COLO829 (cell line): ENCODE data around the gene THAP6.
A peak's percentile ranks its signal among the peaks of the same experiment; 100 is the strongest.
"Not testable (repeated sequence)": the region's sequence is repeated elsewhere in the genome, so short reads cannot be mapped to it uniquely, and the experiment has no call there.

ENCODE experiments used
- DNase-seq: peaks from one replicate; pipeline ENCODE4 v3.0.0; 2012; ENCODE audit warnings: low spot score

Gene THAP6, protein sequence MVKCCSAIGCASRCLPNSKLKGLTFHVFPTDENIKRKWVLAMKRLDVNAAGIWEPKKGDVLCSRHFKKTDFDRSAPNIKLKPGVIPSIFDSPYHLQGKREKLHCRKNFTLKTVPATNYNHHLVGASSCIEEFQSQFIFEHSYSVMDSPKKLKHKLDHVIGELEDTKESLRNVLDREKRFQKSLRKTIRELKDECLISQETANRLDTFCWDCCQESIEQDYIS

DNA sequence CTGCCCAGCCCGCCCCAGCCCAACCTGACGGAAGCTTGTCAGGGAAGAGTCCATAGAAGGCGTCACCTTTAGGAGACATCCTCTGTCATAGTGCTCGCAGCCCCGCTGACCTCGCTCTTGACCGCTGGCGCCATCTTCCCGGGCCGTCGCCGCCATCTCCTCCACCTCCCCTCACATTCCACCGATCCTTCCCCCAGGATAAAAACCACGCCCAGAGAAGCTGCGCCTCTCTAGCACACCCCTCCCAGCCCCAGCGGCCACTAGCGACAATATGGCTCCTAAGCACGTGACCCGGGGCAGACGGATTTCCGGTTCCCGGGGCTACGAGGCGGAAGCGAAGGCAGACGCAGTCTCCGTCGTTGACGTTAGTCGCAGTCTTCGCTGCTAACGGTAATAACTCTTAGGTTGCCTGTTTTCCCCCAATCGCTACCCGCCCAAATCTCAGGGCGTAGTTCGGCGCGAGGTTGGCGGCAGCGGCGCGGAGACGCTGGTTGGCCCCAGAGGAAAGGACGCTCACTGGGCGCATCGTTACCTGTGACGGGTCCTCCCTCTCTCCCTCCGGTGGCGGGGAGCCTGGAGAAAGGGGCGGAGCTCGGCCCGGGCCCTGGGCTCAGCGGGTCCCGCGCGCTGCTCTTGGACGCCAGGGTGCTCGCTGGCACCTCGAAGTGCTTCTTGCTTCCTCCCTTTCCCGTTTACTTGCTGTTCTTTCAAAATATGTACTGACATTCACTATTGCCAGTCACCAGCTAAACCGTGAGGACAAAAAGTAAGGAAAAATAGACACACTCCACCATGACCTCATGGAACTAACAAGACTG lies at the start of gene THAP6, which contains the start of gene RCHY1:
TSS of gene THAP6 (plus strand) at position 343 of the 818 bp plus-strand sequence. CDS start 980 bp downstream, outside the sequence.
TSS of gene RCHY1 (minus strand) at position 273 of the 818 bp plus-strand sequence. CDS start at position 156, 117 bp downstream.
- DNase-seq = peak; percentile 91

DNA sequence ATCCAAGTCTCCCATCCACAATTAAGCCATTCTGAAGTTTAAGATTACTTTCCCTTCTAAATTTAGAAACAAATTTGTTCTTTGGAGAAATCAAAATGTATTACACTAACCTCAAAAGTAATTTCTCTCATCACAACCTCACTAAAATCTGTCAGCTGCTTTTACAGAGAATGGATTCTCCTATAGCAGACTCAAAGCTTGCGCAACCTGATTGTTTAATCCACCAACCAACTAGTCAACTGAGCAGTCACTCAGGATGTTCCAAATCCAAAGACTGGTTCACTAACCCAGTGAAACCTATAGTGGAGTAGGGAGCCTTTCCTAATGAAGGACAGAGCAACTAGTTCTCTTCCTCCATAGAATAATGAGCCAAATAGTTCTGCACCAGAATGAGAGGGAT lies 44.4 kb upstream of the THAP6 start:
- no peak for DNase-seq

- DNase-seq = no peak
These were observed 43.5 kb upstream of the THAP6 start for GRCh38 chr4:75470738-75471137.

DNA sequence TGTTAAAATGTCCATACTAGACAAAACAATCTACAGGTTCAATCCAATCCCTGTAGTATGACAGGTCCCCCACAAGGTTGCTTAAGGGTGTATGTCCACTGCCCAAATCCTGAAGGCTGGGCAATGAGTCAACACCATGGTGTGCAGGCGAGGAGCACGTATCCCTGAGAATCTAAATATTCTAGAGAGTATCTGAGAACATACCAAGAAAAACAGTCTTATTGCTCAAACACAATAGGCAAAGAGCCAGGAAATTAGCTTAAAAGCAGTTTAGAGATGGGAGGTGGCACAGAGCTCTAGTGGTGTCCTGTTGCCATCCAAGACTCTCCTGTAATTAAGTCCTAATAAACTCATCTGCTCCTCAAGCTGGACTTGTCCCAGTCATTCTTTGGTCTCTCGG lies 37.1 kb upstream of the THAP6 start:
- no peak for DNase-seq

- no peak for DNase-seq
These were observed 30.1 kb upstream of the THAP6 start for GRCh38 chr4:75484190-75484589.

GRCh38 chr4:75490155-75490554 lies 24.1 kb upstream of the THAP6 start:
- DNase-seq = no peak

GRCh38 chr4:75494563-75494962 lies 19.7 kb upstream of the THAP6 start:
- peak; percentile 8 for DNase-seq

- DNase-seq = no peak
These were observed 18.8 kb upstream of the THAP6 start for GRCh38 chr4:75495476-75495875.

DNA sequence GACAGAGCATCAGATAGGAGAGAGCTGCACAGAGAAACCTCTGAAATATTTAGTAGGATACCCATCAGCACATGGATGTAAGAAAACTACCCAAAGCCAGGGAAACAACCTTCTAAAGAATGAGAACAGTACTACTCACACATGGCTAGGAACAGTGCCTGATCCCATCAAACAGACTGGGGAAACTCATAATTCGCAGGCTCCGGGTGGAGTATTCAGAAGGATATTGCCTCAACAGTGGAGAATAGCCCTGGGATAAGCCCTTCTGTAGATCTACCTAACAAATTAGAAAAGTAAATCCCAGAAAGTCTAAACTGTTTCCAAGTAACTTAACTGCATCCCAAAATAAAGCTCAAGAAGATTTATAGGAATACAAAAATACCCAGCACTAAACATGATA lies 17.9 kb upstream of the THAP6 start:
- DNase-seq = no peak

DNA sequence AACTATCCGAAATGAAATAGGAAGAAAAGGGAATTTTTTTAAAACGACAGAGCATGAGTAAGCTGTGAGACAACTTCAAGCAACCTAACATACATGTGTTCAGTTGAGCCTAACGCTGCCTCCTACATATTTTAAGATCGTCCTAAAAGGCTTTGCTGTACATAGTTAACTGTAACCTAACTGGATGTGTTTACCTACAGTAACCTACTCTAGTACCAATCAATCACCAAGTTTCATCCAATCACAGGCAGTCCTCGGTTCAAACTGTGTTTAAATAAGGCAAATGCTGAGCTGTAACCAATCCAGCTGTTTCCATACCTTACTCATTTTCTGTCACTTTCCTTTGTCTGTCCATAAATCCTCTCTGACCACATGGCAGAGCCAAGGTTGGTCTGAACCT lies 17.1 kb upstream of the THAP6 start:
- DNase-seq = no peak

GRCh38 chr4:75498041-75498440 lies 16.2 kb upstream of the THAP6 start:
- no peak for DNase-seq

- DNase-seq = no peak
These were observed 14.4 kb upstream of the THAP6 start for GRCh38 chr4:75499900-75500299.

- no peak for DNase-seq
These were observed 11.6 kb upstream of the THAP6 start for GRCh38 chr4:75502671-75503070.

GRCh38 chr4:75505630-75506029 lies 8.6 kb upstream of the THAP6 start:
- DNase-seq = no peak

- not testable (repeated sequence) for DNase-seq
These were observed 4.7 kb upstream of the THAP6 start for GRCh38 chr4:75509592-75509991.

DNA sequence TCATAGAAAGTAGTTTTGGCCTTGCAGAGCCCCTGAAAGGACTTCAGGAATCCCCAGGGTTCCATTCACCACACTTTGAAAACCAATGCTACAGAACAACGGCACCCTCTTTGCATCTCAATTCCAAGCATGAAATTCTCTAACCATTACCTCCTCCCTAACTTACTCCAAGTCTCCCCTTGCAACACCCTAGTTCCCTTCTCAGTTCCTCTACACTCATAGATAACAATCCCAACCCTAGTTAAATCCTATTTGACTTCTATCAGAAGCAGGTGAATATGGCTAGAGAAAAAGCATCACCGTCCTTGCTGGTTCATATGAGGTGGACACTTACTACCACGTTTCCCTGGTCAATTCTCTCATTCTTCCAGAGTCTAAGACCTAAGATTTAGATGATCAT lies 2.4 kb upstream of the THAP6 start:
- no peak for DNase-seq

DNA sequence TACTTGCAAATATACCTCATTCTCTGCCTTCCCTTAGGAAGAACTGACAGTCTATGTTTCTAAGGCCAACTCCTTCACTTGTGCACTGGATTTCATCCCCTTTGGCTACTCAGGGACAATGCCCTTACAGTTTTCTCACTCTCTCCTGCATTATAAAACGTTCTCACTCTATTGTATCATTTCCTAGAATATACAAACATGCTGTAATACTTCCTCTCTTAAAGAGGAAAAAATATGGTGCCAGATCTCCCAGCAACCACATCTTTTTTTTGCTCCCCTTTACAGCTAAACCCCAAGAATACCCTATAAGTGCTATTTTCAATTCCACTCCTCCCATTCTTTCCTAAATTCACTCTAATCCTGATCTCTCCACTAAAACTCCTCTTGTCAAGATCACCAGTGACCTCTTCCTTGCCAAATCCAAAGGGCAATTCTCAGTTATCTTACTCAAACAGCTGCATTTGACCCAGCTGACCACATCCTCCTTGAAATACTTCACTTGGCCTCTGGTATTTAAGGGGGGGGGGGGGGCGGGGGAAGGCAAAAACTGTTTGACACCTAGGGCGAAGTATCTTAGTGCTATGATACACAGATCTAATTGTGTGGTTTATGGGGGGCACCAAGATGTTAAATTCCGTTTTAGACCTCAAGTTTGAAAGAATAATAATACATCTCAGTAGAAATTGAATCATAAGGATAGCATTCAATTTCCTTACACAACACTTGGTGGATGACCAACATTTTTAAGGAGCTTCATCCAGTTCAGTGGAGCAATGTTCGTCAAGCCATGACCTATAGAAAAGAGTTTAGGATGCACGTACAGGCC lies 1.7 kb upstream of the THAP6 start:
- DNase-seq = peak; percentile 15

DNA sequence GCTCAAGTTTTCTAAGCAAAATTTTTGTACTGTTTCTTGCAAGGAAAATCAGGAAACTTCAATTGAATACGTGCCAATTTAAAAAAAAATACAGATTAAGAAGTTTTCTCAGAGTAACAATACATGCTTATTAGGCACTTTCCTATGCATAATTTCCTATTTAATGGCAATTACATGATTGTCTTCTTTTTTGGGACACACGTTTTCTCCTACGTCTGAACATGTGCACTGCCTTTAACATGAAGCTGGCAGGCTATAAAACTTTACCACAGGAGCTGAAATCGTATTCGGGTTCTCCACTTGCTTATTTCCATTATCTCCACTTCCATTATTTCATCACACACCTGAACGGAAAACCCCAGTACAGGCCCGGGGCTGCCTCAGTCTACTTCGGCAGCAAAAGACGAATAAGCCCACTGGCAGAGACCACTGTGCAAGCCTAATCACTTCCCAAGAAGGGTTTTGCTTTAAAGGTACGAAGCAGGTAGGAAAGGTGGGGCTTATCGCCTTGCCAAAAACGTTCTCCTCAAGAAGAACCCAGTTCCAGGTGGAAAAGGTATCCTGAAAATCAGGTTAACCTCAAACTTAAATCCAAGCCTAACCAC lies 645 bp upstream of the THAP6 start:
- no peak for DNase-seq

GRCh38 chr4:75514949-75515612 lies 808 bp downstream of the THAP6 start:
- DNase-seq = no peak

DNA sequence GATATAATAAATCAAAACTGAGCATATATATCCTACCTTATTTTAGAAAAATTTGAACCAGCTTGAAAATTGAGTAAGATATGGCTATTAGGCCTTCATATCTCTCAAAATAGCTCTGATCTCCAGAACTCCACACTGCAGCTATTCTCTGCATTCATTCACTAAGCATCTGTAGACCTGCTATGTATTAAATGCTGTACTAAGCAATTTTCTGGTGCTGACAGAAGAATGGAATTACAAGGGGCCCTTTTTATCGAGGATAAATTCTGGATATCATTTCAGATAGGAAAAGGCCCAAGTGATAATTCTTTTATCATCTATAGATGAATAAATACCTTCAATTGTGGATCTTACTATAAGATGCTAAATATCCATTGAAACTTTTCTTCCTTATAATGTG lies 1.9 kb downstream of the THAP6 start:
- DNase-seq = no peak

GRCh38 chr4:75519452-75519851 lies 5.2 kb downstream of the THAP6 start:
- DNase-seq = not testable (repeated sequence)

DNA sequence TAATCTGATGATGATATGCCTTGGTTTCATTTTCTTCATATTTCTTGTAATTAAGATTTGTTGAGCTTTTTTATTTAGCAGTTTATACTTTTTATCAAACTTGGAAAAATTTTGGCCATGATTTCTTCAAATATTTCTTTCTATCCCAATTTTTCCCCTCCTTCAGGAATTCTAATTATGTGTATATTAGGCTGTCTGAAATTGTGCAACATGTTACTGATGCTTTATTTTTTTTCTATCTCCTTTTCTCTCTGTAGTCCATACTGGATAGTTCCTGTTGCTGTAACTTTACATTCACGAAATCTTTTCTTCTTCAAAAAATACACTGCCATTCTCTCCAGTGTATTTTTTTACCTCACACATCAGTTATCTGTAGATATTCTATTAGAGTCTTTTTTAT lies 10.8 kb downstream of the THAP6 start:
- DNase-seq = no peak
